ENCODE data around the gene EPS8. TPM values are rescaled to one million over a fixed set of nuclear protein-coding genes. Genes with fewer than 3 reads are reported as not detected.

The EPS8 gene
- total and polyA plus RNA-seq, 2 donors (not counting 1 experiment from before 2014, with no cell fraction given) = 0.76 to 0.96 TPM

DNA sequence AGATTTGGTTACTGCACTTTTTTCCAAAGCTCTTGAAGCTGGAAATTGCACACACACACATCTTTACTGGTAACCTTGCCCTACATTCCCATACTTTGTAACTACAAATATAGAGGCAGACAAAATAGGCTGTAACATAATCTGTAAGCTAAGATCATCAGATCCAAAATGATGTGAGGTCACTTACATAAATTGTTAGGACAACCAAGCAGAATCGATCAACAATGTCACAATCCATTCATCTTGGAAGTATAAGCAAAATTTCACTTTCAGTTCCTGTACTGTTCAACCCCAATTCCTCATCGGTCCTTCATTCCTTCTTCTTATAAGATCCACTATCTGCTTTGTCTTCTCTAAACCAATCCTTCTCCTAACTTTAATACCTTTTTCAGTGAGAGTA is 72.6 kb downstream of the EPS8 start:
- H3K9me3 ChIP-seq (ENCODE audit: control extremely low read depth in 1 of 3, control insufficient read depth in 2 of 3, insufficient read depth in 1 of 3, low read length in 2 of 3) = no peaks in the 10 kb centered on the region
- no peaks in the 10 kb centered on the region for H3K27me3 Mint-ChIP-seq
- TF ChIP-seq EZH2 (IDR thresholded peaks at IDR 0.05; ENCODE audit: borderline replicate concordance, insufficient read depth, low read depth, low read length, poor library complexity, severe bottlenecking) = no peak
- TF ChIP-seq, protein P1, sequence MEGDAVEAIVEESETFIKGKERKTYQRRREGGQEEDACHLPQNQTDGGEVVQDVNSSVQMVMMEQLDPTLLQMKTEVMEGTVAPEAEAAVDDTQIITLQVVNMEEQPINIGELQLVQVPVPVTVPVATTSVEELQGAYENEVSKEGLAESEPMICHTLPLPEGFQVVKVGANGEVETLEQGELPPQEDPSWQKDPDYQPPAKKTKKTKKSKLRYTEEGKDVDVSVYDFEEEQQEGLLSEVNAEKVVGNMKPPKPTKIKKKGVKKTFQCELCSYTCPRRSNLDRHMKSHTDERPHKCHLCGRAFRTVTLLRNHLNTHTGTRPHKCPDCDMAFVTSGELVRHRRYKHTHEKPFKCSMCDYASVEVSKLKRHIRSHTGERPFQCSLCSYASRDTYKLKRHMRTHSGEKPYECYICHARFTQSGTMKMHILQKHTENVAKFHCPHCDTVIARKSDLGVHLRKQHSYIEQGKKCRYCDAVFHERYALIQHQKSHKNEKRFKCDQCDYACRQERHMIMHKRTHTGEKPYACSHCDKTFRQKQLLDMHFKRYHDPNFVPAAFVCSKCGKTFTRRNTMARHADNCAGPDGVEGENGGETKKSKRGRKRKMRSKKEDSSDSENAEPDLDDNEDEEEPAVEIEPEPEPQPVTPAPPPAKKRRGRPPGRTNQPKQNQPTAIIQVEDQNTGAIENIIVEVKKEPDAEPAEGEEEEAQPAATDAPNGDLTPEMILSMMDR (IDR thresholded peaks at IDR 0.05) = no peak
- H3K4me2 ChIP-seq (replicated peaks; ENCODE audit: low read depth, low read length, poor library complexity, severe bottlenecking) = no peak overlapping the region
- no peaks in the 10 kb centered on the region for H3K36me3 ChIP-seq (replicated peaks in 1 of 2; ENCODE audit: control extremely low read depth in 1 of 2, control insufficient read depth in 1 of 2, extremely low read depth in 1 of 2, insufficient read depth in 2 of 2, low read length in 1 of 2)
- H3K27ac Mint-ChIP-seq = no peak overlapping the region
- H4K20me1 ChIP-seq (ENCODE audit: control insufficient read depth, insufficient read depth, low read length, poor library complexity, severe bottlenecking) = no peaks in the 10 kb centered on the region
- H3K4me3 ChIP-seq (ENCODE audit: control extremely low read depth in 1 of 5, extremely low read depth in 1 of 5, insufficient read depth in 1 of 5, low read depth in 2 of 5, low read length in 4 of 5) = no peak overlapping the region
- H3K4me1 Mint-ChIP-seq = no peaks in the 10 kb centered on the region
- ATAC-seq (ENCODE audit: low read depth) (no peak), DNase-seq (no peak)
- no peaks in the 10 kb centered on the region for H3K27me3 ChIP-seq (replicated peaks in 1 of 4; ENCODE audit: control extremely low read depth in 1 of 4, control insufficient read depth in 3 of 4, insufficient read depth in 4 of 4, low read length in 3 of 4)
- ChIA-PET CTCF (no interaction called here), POLR2A (no interaction called here)
- H3K79me2 ChIP-seq (ENCODE audit: control insufficient read depth, insufficient read depth, low read length) = no peaks in the 10 kb centered on the region
- no peak overlapping the region for H3K9ac ChIP-seq (ENCODE audit: low read length)
- intact Hi-C loops (cut with micrococcal nuclease) = no loop called here
- no peaks in the 10 kb centered on the region for H3K4me1 ChIP-seq (ENCODE audit: control insufficient read depth in 2 of 2, insufficient read depth in 2 of 2, low read length in 2 of 2)
- no peaks in the 10 kb centered on the region for H3K9me3 Mint-ChIP-seq (ENCODE audit: insufficient read depth)
- H2AFZ ChIP-seq (ENCODE audit: insufficient read depth, low read depth, low read length, poor library complexity, severe bottlenecking) = no peak overlapping the region
- no peak overlapping the region for H3K27ac ChIP-seq (ENCODE audit: low read length in 2 of 2)
- 83% methylated on average over 2 of the region's 2 CpGs for WGBS (ENCODE audit: insufficient coverage)
- no peak overlapping the region for H3K4me3 Mint-ChIP-seq

DNA sequence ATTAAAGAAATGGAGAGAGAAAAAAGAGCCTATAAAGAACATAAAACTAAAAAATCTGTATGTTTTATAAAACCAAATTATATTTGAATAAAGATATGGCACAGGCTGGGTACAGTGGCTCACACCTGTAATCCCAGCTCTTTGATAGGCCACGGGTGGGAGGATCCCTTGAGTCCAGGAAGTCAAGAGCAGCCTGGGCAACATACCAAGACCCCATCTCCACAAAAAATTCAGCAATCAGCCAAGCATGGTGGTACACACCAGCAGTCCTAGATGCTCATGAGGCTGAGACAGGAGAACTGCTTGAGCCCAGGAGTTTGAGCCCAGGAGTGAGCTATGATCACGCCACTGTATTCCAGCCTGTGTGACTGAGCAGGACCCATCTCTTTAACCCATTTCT is 74.9 kb downstream of the EPS8 start:
- Histone ChIP-seq H4K20me1 (ENCODE audit: control insufficient read depth, insufficient read depth, low read length, poor library complexity, severe bottlenecking) (no peaks in the 10 kb centered on the region), H3K4me2 (replicated peaks; ENCODE audit: low read depth, low read length, poor library complexity, severe bottlenecking) (no peak overlapping the region), H3K4me1 (ENCODE audit: control insufficient read depth in 2 of 2, insufficient read depth in 2 of 2, low read length in 2 of 2) (no peaks in the 10 kb centered on the region), H3K9ac (ENCODE audit: low read length) (no peak overlapping the region), H3K4me3 (ENCODE audit: control extremely low read depth in 1 of 5, extremely low read depth in 1 of 5, insufficient read depth in 1 of 5, low read depth in 2 of 5, low read length in 4 of 5) (no peak overlapping the region), H3K27ac (ENCODE audit: low read length in 2 of 2) (no peak overlapping the region), H3K36me3 (replicated peaks in 1 of 2; ENCODE audit: control extremely low read depth in 1 of 2, control insufficient read depth in 1 of 2, extremely low read depth in 1 of 2, insufficient read depth in 2 of 2, low read length in 1 of 2) (no peaks in the 10 kb centered on the region), H3K79me2 (ENCODE audit: control insufficient read depth, insufficient read depth, low read length) (no peaks in the 10 kb centered on the region), H2AFZ (ENCODE audit: insufficient read depth, low read depth, low read length, poor library complexity, severe bottlenecking) (no peak overlapping the region), H3K27me3 (replicated peaks in 1 of 4; ENCODE audit: control extremely low read depth in 1 of 4, control insufficient read depth in 3 of 4, insufficient read depth in 4 of 4, low read length in 3 of 4) (no peaks in the 10 kb centered on the region), H3K9me3 (ENCODE audit: control extremely low read depth in 1 of 3, control insufficient read depth in 2 of 3, insufficient read depth in 1 of 3, low read length in 2 of 3) (no peaks in the 10 kb centered on the region)
- CTCF ChIA-PET = interaction anchor here (0.5 kb wide), 1 partner anchor 1269 kb away, joined by 3 read pairs; no protein-coding TSS in a partner anchor
- POLR2A ChIA-PET = no interaction called here
- 67% methylated on average over 1 of the region's 2 CpGs for WGBS (ENCODE audit: insufficient coverage)
- H3K4me3 Mint-ChIP-seq = no peak overlapping the region
- ATAC-seq (ENCODE audit: low read depth) = no peak
- H3K9me3 Mint-ChIP-seq (ENCODE audit: insufficient read depth) = no peaks in the 10 kb centered on the region
- TF ChIP-seq, protein P1 (IDR thresholded peaks at IDR 0.05) = no peak
- TF ChIP-seq EZH2 (IDR thresholded peaks at IDR 0.05; ENCODE audit: borderline replicate concordance, insufficient read depth, low read depth, low read length, poor library complexity, severe bottlenecking) = no peak
- H3K27me3 Mint-ChIP-seq = no peaks in the 10 kb centered on the region
- intact Hi-C loops (cut with micrococcal nuclease) = no loop called here
- H3K27ac Mint-ChIP-seq = no peak overlapping the region
- DNase-seq = no peak
- H3K4me1 Mint-ChIP-seq = no peaks in the 10 kb centered on the region
